Endothelial cell of umbilical vein (primary cell): Measurements from ENCODE around the gene SLC8A2. TPM values are rescaled to one million over a fixed set of nuclear protein-coding genes. Genes with fewer than 3 reads are reported as not detected.
A peak's percentile ranks its signal among the peaks of the same experiment; 100 is the strongest.

Experiments used
- BruUV-seq: library from RNA; stranded (reverse); fragments of 400-500 nt; replicated peaks from 2 replicates; lab custom pipeline; 2021; lab: Mats Ljungman, UMichigan
- CTCF ChIA-PET: fragments of 300-600, 350-600 bp; sonication (Branson Sonifier 250); formaldehyde crosslinking; loops from one replicate; lab custom pipeline; 2021; ENCODE audit warnings: antibody characterized with exemption, inconsistent platforms; lab: Charles Lee
- POLR2A ChIA-PET: fragments of 300-600, 350-600 bp; sonication (Branson Sonifier 250); formaldehyde crosslinking; loops from one replicate; lab custom pipeline; 2021; ENCODE audit warnings: antibody characterized with exemption, inconsistent platforms; lab: Charles Lee
- DNase-seq: peaks from one replicate; pipeline ENCODE4 v3.0.0-alpha.2; 2011; ENCODE audit warnings: low read depth, low spot score
- FAIRE-seq: peaks from 2 replicates; lab custom pipeline; 2011; peaks lifted over from hg19 to GRCh38; lab: Jason Lieb, UNC
- H2AFZ ChIP-seq: 2 replicates; pipeline ENCODE4 v1.6.0; 2012; ENCODE audit warnings: low read depth, low read length, control low read depth, inconsistent platforms
- H3K27ac ChIP-seq: 2 replicates; pipeline ENCODE4 v1.5.1; 2011; ENCODE audit warnings: low read depth, mild to moderate bottlenecking, control low read depth, low read length, moderate library complexity; ENCODE audit not compliant: insufficient read depth
- H3K27me3 ChIP-seq, 2 experiments: 2 replicates each; pipeline versions ENCODE4 v1.6.0 to v1.6.1; 2011; ENCODE audit warnings: low read length in 2 of 2, mixed read lengths in 1 of 2; ENCODE audit not compliant: control insufficient read depth in 2 of 2, insufficient read depth in 2 of 2
- H3K36me3 ChIP-seq, 2 experiments: 2 replicates in 1 of 2; 3 replicates in 1 of 2; pipeline ENCODE4 v1.5.1; 2011; ENCODE audit warnings: low read length in 2 of 2, mild to moderate bottlenecking in 1 of 2, moderate library complexity in 1 of 2; ENCODE audit not compliant: control insufficient read depth in 2 of 2, insufficient read depth in 2 of 2; ENCODE audit errors: extremely low read depth in 1 of 2
- H3K4me1 ChIP-seq: 3 replicates; pipeline ENCODE4 v1.5.1; 2011; ENCODE audit warnings: mild to moderate bottlenecking, low read length; ENCODE audit not compliant: control insufficient read depth, insufficient read depth; ENCODE audit errors: extremely low read depth
- H3K4me2 ChIP-seq: 2 replicates; pipeline ENCODE4 v1.6.1; 2011; ENCODE audit warnings: low read length, control low read depth, mixed read lengths; ENCODE audit not compliant: insufficient read depth
- H3K4me3 ChIP-seq, 3 experiments: fragments of 200-600 bp in 1 of 3; sonication (generic), shearing (Covaris generic) in 1 of 3; replicated peaks in 1 of 3; 2 replicates each; pipeline ENCODE4 v1.5.1; 2011 to 2016; ENCODE audit warnings: control low read depth in 3 of 3, low read length in 3 of 3, mild to moderate bottlenecking in 2 of 3, inconsistent platforms in 1 of 3, low read depth in 1 of 3, moderate library complexity in 1 of 3; ENCODE audit not compliant: insufficient read depth in 1 of 3
- H3K79me2 ChIP-seq: 2 replicates; pipeline ENCODE4 v1.6.0; 2012; ENCODE audit warnings: low read length, inconsistent platforms; ENCODE audit not compliant: control insufficient read depth, insufficient read depth
- H3K9ac ChIP-seq: replicated peaks from 2 replicates; pipeline ENCODE3; 2011; ENCODE audit warnings: low read length, control low read depth; ENCODE audit not compliant: insufficient read depth; ENCODE audit errors: extremely low read depth
- H3K9me1 ChIP-seq: replicated peaks from 3 replicates; pipeline ENCODE4 v1.6.0; 2011; ENCODE audit warnings: mild to moderate bottlenecking, low read length; ENCODE audit not compliant: control insufficient read depth, insufficient read depth; ENCODE audit errors: extremely low read depth
- H3K9me3 ChIP-seq: replicated peaks from 2 replicates; pipeline ENCODE4 v1.5.1; 2012; ENCODE audit warnings: low read length, inconsistent platforms; ENCODE audit not compliant: control insufficient read depth, insufficient read depth
- H4K20me1 ChIP-seq: replicated peaks from 2 replicates; pipeline ENCODE3; 2011; ENCODE audit warnings: mild to moderate bottlenecking, low read length; ENCODE audit not compliant: control insufficient read depth, insufficient read depth; ENCODE audit errors: extremely low read depth
- CTCF ChIP-seq, 2 donors: IDR thresholded peaks; 1 replicate in 1 of 2; 2 replicates in 1 of 2; pipeline ENCODE4 v1.5.1; 2011; ENCODE audit warnings: low read length in 2 of 2, mild to moderate bottlenecking in 2 of 2, moderate library complexity in 2 of 2, control low read depth in 1 of 2, inconsistent platforms in 1 of 2, low read depth in 1 of 2; ENCODE audit not compliant: insufficient read depth in 1 of 2; ENCODE audit errors: extremely low read depth in 1 of 2
- EZH2 ChIP-seq: IDR thresholded peaks from 2 replicates; pipeline ENCODE4 v1.6.1; 2012; ENCODE audit warnings: borderline replicate concordance, low read depth, mild to moderate bottlenecking, moderate library complexity, low read length, inconsistent platforms; ENCODE audit not compliant: severe bottlenecking
- FOS ChIP-seq: IDR thresholded peaks from 2 replicates; pipeline ENCODE4 v1.6.1; 2011; ENCODE audit warnings: mild to moderate bottlenecking, low read length, moderate library complexity, borderline replicate concordance; ENCODE audit not compliant: insufficient read depth
- GATA2 ChIP-seq: IDR thresholded peaks from 2 replicates; pipeline ENCODE4 v1.7.0; 2011; ENCODE audit warnings: low read depth, mild to moderate bottlenecking, moderate library complexity, mixed read lengths, low read length; ENCODE audit not compliant: insufficient read length, insufficient read depth
- JUN ChIP-seq: IDR thresholded peaks from 2 replicates; pipeline ENCODE4 v1.6.1; 2011; ENCODE audit warnings: borderline replicate concordance, low read depth; ENCODE audit not compliant: insufficient read length, insufficient read depth
- MAX ChIP-seq: IDR thresholded peaks from 2 replicates; pipeline ENCODE4 v1.6.1; 2011; ENCODE audit not compliant: insufficient read depth, insufficient read length
- MYC ChIP-seq: IDR thresholded peaks from one replicate; pipeline ENCODE4 v1.6.1; 2011; ENCODE audit warnings: mild to moderate bottlenecking, low read depth, low read length
- POLR2A ChIP-seq: IDR thresholded peaks from 2 replicates; pipeline ENCODE4 v1.6.1; 2012; ENCODE audit warnings: low read depth, mild to moderate bottlenecking, control low read depth, low read length
- POLR2AphosphoS5 ChIP-seq: IDR thresholded peaks from 2 replicates; pipeline ENCODE4 v1.6.1; 2012; ENCODE audit warnings: low read depth, mild to moderate bottlenecking, control low read depth, low read length, moderate library complexity; ENCODE audit not compliant: insufficient read depth
- dilution Hi-C: fragments of 300-500 bp; cut with MboI; formaldehyde crosslinking; loops from one replicate; pipeline ENCODE4 v1.15.0; 2019; ENCODE audit warnings: low sequenced_read_pairs; ENCODE audit not compliant: extremely low pct_ligation_motif_present
- intact Hi-C: fragments of 100-400 bp; cut with micrococcal nuclease; formaldehyde crosslinking; loops from one replicate; pipeline ENCODE4 v1.10.0; 2022
- polyA plus RNA-seq, 4 experiments: library from polyadenylated mRNA; depleted of rRNA in 3 of 4; stranded (reverse) in 3 of 4; unstranded in 1 of 4; fragments of >200 nt; gene quantifications; 2 replicates each; pipeline versions ENCODE4 v1.2.1 to v1.2.3, GENCODE V29; 2011 to 2012; ENCODE audit warnings: missing spikeins in 1 of 4
- total RNA-seq: library from RNA; stranded (reverse); gene quantifications from 2 replicates; pipeline ENCODE4 v1.2.3, GENCODE V29; 2021

Gene SLC8A2
- total and polyA plus RNA-seq, 2 donors (not counting 3 experiments of a cell fraction or from before 2014, with no cell fraction given), result not detected

GRCh38 chr19:47480658-47481057 is 9.0 kb upstream of the SLC8A2 start:
- Histone ChIP-seq H4K20me1 (no peaks in the 10 kb centered on the region), H3K4me2 (no peak overlapping the region), H3K9me1 (no peaks in the 10 kb centered on the region), H2AFZ (no peak overlapping the region), H3K36me3 (peaks cover 0 to 3% of the 10 kb centered on the region in 2 experiments), H3K4me3 (no peak overlapping the region), H3K9me3 (no peaks in the 10 kb centered on the region), H3K27ac (no peak overlapping the region), H3K4me1 (peaks cover 3% of the 10 kb centered on the region), H3K79me2 (no peaks in the 10 kb centered on the region), H3K27me3 (no peaks in the 10 kb centered on the region), H3K9ac (no peak overlapping the region)
- dilution Hi-C loops (no loop called here), intact Hi-C loops (loop anchor here (5.0 kb wide), 1 partner anchor 53 kb away; no protein-coding TSS in a partner anchor)
- no peak for TF ChIP-seq POLR2A
- no peak for TF ChIP-seq FOS
- no peak for TF ChIP-seq EZH2
- no peak for DNase-seq
- ChIA-PET POLR2A (no interaction called here), CTCF (no interaction called here)
- FAIRE-seq, result no peak
- BruUV-seq, result no TSS peak

- ChIA-PET POLR2A (no interaction called here), CTCF (no interaction called here)
- Histone ChIP-seq H3K9me3 (no peaks in the 10 kb centered on the region), H3K27me3 (no peaks in the 10 kb centered on the region), H3K4me3 (no peak overlapping the region), H2AFZ (peak overlapping the region; percentile 82), H4K20me1 (no peaks in the 10 kb centered on the region), H3K9me1 (no peaks in the 10 kb centered on the region), H3K4me2 (no peak overlapping the region), H3K9ac (no peak overlapping the region), H3K79me2 (no peaks in the 10 kb centered on the region), H3K36me3 (no peaks in the 10 kb centered on the region), H3K4me1 (peaks cover 3% of the 10 kb centered on the region), H3K27ac (no peak overlapping the region)
- no peak for DNase-seq
- intact Hi-C loops (loop anchor here (5.0 kb wide), 1 partner anchor 53 kb away; no protein-coding TSS in a partner anchor), dilution Hi-C loops (no loop called here)
- FAIRE-seq, result no peak
- TF ChIP-seq MYC (no peak), CTCF (IDR thresholded peaks at IDR 0.05; ENCODE audit: extremely low read depth in 1 of 2, insufficient read depth in 1 of 2, low read depth in 1 of 2, low read length in 2 of 2) (no peak), EZH2 (no peak), POLR2AphosphoS5 (no peak), POLR2A (no peak), GATA2 (no peak), JUN (no peak), MAX (no peak), FOS (no peak)
- BruUV-seq, result no TSS peak
Observed at GRCh38 chr19:47479701-47480503, 8.2 kb upstream of the SLC8A2 start.
